ENCODE results near the gene KRT75.

DNA sequence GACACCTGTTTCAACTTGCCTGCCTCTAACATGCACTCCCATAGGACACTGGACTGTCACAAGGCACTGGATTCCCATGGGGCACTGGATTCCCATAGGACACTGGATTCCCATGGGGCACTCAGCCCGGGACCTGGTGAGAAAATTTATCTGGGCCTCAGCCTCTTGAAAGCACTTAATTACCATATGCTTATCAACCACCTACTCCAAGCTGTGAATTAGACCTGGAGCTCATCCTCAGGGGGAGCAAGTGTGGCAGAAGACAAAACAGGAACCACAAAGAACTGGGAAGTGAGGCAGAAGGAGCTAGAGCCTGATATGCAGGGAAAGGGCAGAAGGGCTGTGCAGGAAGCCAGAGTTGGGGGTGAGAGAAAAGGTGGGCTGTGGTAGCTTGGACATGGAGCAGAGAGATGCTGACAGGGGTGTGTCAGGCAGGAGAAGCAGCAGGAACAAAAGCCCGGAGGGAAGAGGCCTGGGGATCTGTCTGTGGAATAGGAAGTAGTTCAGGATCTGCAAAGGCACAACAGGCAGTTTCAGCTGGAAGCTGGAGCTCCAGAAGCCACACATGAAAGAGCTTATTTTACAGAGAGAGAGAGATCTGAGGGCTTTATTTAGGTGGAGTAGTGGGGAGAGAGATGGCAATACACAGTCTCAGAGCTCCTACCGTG lies 31.2 kb downstream of the KRT75 start:
- TF ChIP-seq EP300 (IDR thresholded peaks at IDR 0.05; ENCODE audit: borderline replicate concordance): no peak
- no peak for TF ChIP-seq TEAD4 (IDR thresholded peaks at IDR 0.05)
- no peak for TF ChIP-seq REST (IDR thresholded peaks at IDR 0.05; ENCODE audit: low read depth)
- TF ChIP-seq RAD21 (IDR thresholded peaks at IDR 0.05; ENCODE audit: low read depth): no peak
- no peak for TF ChIP-seq MAX (IDR thresholded peaks at IDR 0.05)
- TF ChIP-seq NFIC (IDR thresholded peaks at IDR 0.05): no peak
- TF ChIP-seq YY1 (IDR thresholded peaks at IDR 0.05; ENCODE audit: low read depth): no peak
- no peak for TF ChIP-seq TCF12 (IDR thresholded peaks at IDR 0.05; ENCODE audit: low read depth)
- no peak for TF ChIP-seq CEBPB (IDR thresholded peaks at IDR 0.05)
- TF ChIP-seq TAF1 (IDR thresholded peaks at IDR 0.05; ENCODE audit: low read depth): no peak
- no peak for TF ChIP-seq EGR1 (IDR thresholded peaks at IDR 0.05)
- TF ChIP-seq USF1 (IDR thresholded peaks at IDR 0.05): no peak
- TF ChIP-seq ZBTB7A (IDR thresholded peaks at IDR 0.05; ENCODE audit: low read depth): no peak
- no peak for TF ChIP-seq CREB1 (IDR thresholded peaks at IDR 0.05; ENCODE audit: low read depth)

Data from Ishikawa (cell line).